Measurements from ENCODE around the gene ANKRD31. TPM values are rescaled to one million over a fixed set of nuclear protein-coding genes. Genes with fewer than 3 reads are reported as not detected.

The ANKRD31 gene
- total RNA-seq, 1 experiment from 2014 or later = 0.09 TPM

- no peak for ATAC-seq
- TF ChIP-seq FOXP1 (CRISPR knock-in tag; IDR thresholded peaks at IDR 0.05; ENCODE audit: borderline replicate concordance) = no peak
- TF ChIP-seq IRF1 (CRISPR knock-in tag; IDR thresholded peaks at IDR 0.05) = no peak
- TF ChIP-seq PRDM15 (CRISPR knock-in tag; IDR thresholded peaks at IDR 0.05) = no peak
- no peak for TF ChIP-seq NFYB (CRISPR knock-in tag; conservative IDR thresholded peaks at IDR 0.05; ENCODE audit: low read depth)
- no peak for TF ChIP-seq FOXJ3 (CRISPR knock-in tag; IDR thresholded peaks at IDR 0.05; ENCODE audit: borderline replicate concordance)
- no peak for TF ChIP-seq ZNF396 (CRISPR knock-in tag; IDR thresholded peaks at IDR 0.05; ENCODE audit: borderline replicate concordance)
- TF ChIP-seq KAT7 (CRISPR knock-in tag; IDR thresholded peaks at IDR 0.05; ENCODE audit: borderline replicate concordance) = no peak
- TF ChIP-seq SMAD3 (CRISPR knock-in tag; IDR thresholded peaks at IDR 0.05; ENCODE audit: borderline replicate concordance) = no peak
- TF ChIP-seq ZNF423 (CRISPR knock-in tag; IDR thresholded peaks at IDR 0.05) = no peak
- POLR2A ChIA-PET = no interaction called here
These were observed 8.3 kb upstream of the ANKRD31 start for GRCh38 chr5:75245023-75245422.

GRCh38 chr5:75243510-75243909, 6.8 kb upstream of the ANKRD31 start:
- no peak for ATAC-seq
- no peak overlapping the region for H3K27ac Mint-ChIP-seq
- no peak overlapping the region for H3K4me3 Mint-ChIP-seq

More at GRCh38 chr5:75245023-75245422, 8.3 kb upstream of the ANKRD31 start:
- Mint-ChIP-seq H3K4me1 (peaks cover 31% of the 10 kb centered on the region), H3K27me3 (ENCODE audit: low read depth) (peaks cover 4% of the 10 kb centered on the region; the same call in 1 of the 2 replicates), H3K36me3 (no peaks in the 10 kb centered on the region), H3K9me3 (peaks cover 6% of the 10 kb centered on the region; the same call in 1 of the 2 replicates), H3K27ac (no peak overlapping the region), H3K4me3 (no peak overlapping the region)
- CTCF ChIA-PET = no interaction called here
- DNase-seq (ENCODE audit: low spot score) = no peak

More at GRCh38 chr5:75243510-75243909, 6.8 kb upstream of the ANKRD31 start:
- ChIA-PET POLR2A (no interaction called here), CTCF (no interaction called here)
- no peaks in the 10 kb centered on the region for H3K9me3 Mint-ChIP-seq
- peaks cover 41% of the 10 kb centered on the region for H3K4me1 Mint-ChIP-seq
- no peaks in the 10 kb centered on the region for H3K27me3 Mint-ChIP-seq (ENCODE audit: low read depth)
- TF ChIP-seq NFYB (CRISPR knock-in tag; conservative IDR thresholded peaks at IDR 0.05; ENCODE audit: low read depth) (no peak), NR2C2 (CRISPR knock-in tag; IDR thresholded peaks at IDR 0.05) (no peak), ZNF425 (CRISPR knock-in tag; conservative IDR thresholded peaks at IDR 0.05) (no peak), TP53 (CRISPR knock-in tag; IDR thresholded peaks at IDR 0.05) (no peak), ATF2 (CRISPR knock-in tag; IDR thresholded peaks at IDR 0.05; ENCODE audit: borderline replicate concordance, low read depth) (no peak), ZNF423 (CRISPR knock-in tag; IDR thresholded peaks at IDR 0.05) (no peak), GRHL2 (CRISPR knock-in tag; IDR thresholded peaks at IDR 0.05; ENCODE audit: insufficient replicate concordance, severe bottlenecking) (no peak), CREB1 (CRISPR knock-in tag; IDR thresholded peaks at IDR 0.05) (no peak), FOXJ3 (CRISPR knock-in tag; IDR thresholded peaks at IDR 0.05; ENCODE audit: borderline replicate concordance) (no peak), JUN (CRISPR knock-in tag; IDR thresholded peaks at IDR 0.05) (no peak), ZNF671 (CRISPR knock-in tag; IDR thresholded peaks at IDR 0.05) (no peak), EMX1 (CRISPR knock-in tag; IDR thresholded peaks at IDR 0.05) (no peak), TEAD1 (CRISPR knock-in tag; IDR thresholded peaks at IDR 0.05) (no peak), ELF4 (CRISPR knock-in tag; IDR thresholded peaks at IDR 0.05; ENCODE audit: low read depth) (no peak), ARID4B (CRISPR knock-in tag; IDR thresholded peaks at IDR 0.05; ENCODE audit: borderline replicate concordance) (no peak)
- no peak for DNase-seq (ENCODE audit: low spot score)
- H3K36me3 Mint-ChIP-seq = no peaks in the 10 kb centered on the region

All from WTC11 (cell line).